ENCODE data around the gene GTF3C6. TPM values are rescaled to one million over a fixed set of nuclear protein-coding genes. Genes with fewer than 3 reads are reported as not detected.
"Not testable (repeated sequence)": the region's sequence is repeated elsewhere in the genome, so short reads cannot be mapped to it uniquely, and the experiment has no call there.

Gene GTF3C6
- total RNA-seq, 1 experiment from 2014 or later = 199 TPM

DNA sequence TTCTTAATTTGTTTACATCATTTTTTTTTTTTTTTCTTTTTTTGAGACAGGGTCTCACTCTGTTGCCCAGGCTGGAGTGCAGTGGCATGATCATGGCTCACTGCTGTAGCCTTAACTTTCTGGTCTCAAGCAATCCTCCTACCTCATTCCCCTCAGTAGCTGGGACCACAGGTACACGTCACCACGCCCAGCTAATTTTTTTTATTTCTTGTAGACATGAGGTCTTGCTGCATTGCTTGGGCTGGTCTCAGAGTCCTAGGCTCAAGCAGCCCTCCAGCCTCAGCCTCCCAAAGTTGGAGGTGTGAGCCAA is 53.6 kb downstream of the GTF3C6 start:
- no peak overlapping the region for H3K27ac ChIP-seq (ENCODE audit: low read depth, low read length, poor library complexity, severe bottlenecking)
- BruUV-seq (replicated peaks) = no TSS peak
- no peak for DNase-seq (ENCODE audit: low spot score)
- no peaks in the 10 kb centered on the region for H3K27me3 ChIP-seq (replicated peaks; ENCODE audit: insufficient read depth, low read depth, low read length, poor library complexity)
- POLR2A ChIA-PET (ENCODE audit: low non-redundant PET) = no interaction called here
- intact Hi-C loops (cut with micrococcal nuclease; ENCODE audit: unreplicated experiment) = no loop called here
- H3K36me3 ChIP-seq (ENCODE audit: insufficient read depth, low read length, poor library complexity, severe bottlenecking) = peaks cover 62% of the 10 kb centered on the region
- H3K4me3 ChIP-seq (ENCODE audit: low read depth, low read length, poor library complexity, severe bottlenecking) = no peak overlapping the region
- H3K9me3 ChIP-seq (ENCODE audit: low read depth, low read length, poor library complexity, severe bottlenecking) = no peaks in the 10 kb centered on the region
- H3K4me1 ChIP-seq (ENCODE audit: insufficient read depth, low read length, poor library complexity, severe bottlenecking) = no peaks in the 10 kb centered on the region
- TF ChIP-seq EZH2 (IDR thresholded peaks at IDR 0.05; ENCODE audit: borderline replicate concordance, low read depth, low read length, poor library complexity, severe bottlenecking) = no peak
- TF ChIP-seq, protein P1, sequence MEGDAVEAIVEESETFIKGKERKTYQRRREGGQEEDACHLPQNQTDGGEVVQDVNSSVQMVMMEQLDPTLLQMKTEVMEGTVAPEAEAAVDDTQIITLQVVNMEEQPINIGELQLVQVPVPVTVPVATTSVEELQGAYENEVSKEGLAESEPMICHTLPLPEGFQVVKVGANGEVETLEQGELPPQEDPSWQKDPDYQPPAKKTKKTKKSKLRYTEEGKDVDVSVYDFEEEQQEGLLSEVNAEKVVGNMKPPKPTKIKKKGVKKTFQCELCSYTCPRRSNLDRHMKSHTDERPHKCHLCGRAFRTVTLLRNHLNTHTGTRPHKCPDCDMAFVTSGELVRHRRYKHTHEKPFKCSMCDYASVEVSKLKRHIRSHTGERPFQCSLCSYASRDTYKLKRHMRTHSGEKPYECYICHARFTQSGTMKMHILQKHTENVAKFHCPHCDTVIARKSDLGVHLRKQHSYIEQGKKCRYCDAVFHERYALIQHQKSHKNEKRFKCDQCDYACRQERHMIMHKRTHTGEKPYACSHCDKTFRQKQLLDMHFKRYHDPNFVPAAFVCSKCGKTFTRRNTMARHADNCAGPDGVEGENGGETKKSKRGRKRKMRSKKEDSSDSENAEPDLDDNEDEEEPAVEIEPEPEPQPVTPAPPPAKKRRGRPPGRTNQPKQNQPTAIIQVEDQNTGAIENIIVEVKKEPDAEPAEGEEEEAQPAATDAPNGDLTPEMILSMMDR (conservative IDR thresholded peaks at IDR 0.05; ENCODE audit: low read depth, low read length) = no peak
- CTCF ChIA-PET = interaction anchor here (0.5 to 1.0 kb wide), 2 partner anchors 247 to 466 kb away, joined by 3 to 4 read pairs; no protein-coding TSS in a partner anchor

DNA sequence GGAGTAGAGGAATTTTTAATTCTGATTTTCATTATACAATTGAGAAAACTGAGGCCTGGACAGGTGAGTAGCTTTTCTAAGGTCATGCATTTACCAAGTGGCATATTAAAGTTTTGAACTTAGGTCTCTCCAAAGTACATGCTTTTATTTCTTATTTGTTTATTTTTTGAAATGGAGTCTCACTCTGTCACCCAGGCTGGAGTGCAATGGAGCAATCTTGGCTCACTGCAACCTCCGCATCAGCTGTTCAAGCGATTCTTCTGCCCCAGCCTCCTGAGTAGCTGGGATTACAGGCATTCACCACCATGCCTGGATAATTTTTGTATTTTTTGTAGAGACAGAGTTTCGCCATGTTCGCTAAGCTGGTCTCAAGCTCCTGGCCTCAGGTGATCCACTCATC is 54.0 kb downstream of the GTF3C6 start:
- H3K36me3 ChIP-seq (ENCODE audit: insufficient read depth, low read length, poor library complexity, severe bottlenecking) = peaks cover 62% of the 10 kb centered on the region
- DNase-seq (ENCODE audit: low spot score); CTCF ChIA-PET; H3K9me3 ChIP-seq (ENCODE audit: low read depth, low read length, poor library complexity, severe bottlenecking); H3K27ac ChIP-seq (ENCODE audit: low read depth, low read length, poor library complexity, severe bottlenecking); H3K4me3 ChIP-seq (ENCODE audit: low read depth, low read length, poor library complexity, severe bottlenecking); intact Hi-C loops (cut with micrococcal nuclease; ENCODE audit: unreplicated experiment); BruUV-seq (replicated peaks); POLR2A ChIA-PET (ENCODE audit: low non-redundant PET); H3K27me3 ChIP-seq (replicated peaks; ENCODE audit: insufficient read depth, low read depth, low read length, poor library complexity); H3K4me1 ChIP-seq (ENCODE audit: insufficient read depth, low read length, poor library complexity, severe bottlenecking): not testable (repeated sequence)

GRCh38 chr6:111013144-111013915 is 54.8 kb downstream of the GTF3C6 start:
- ChIA-PET POLR2A (ENCODE audit: low non-redundant PET) (no interaction called here), CTCF (no interaction called here)
- H3K27me3 ChIP-seq (replicated peaks; ENCODE audit: insufficient read depth, low read depth, low read length, poor library complexity) = no peaks in the 10 kb centered on the region
- no peak overlapping the region for H3K27ac ChIP-seq (ENCODE audit: low read depth, low read length, poor library complexity, severe bottlenecking)
- no peaks in the 10 kb centered on the region for H3K4me1 ChIP-seq (ENCODE audit: insufficient read depth, low read length, poor library complexity, severe bottlenecking)
- peaks cover 58% of the 10 kb centered on the region for H3K36me3 ChIP-seq (ENCODE audit: insufficient read depth, low read length, poor library complexity, severe bottlenecking)
- H3K9me3 ChIP-seq (ENCODE audit: low read depth, low read length, poor library complexity, severe bottlenecking) = no peaks in the 10 kb centered on the region
- BruUV-seq (replicated peaks) = no TSS peak
- TF ChIP-seq, protein P1 (conservative IDR thresholded peaks at IDR 0.05; ENCODE audit: low read depth, low read length) = no peak
- TF ChIP-seq EZH2 (IDR thresholded peaks at IDR 0.05; ENCODE audit: borderline replicate concordance, low read depth, low read length, poor library complexity, severe bottlenecking) = no peak
- no peak for DNase-seq (ENCODE audit: low spot score)
- no peak overlapping the region for H3K4me3 ChIP-seq (ENCODE audit: low read depth, low read length, poor library complexity, severe bottlenecking)
- intact Hi-C loops (cut with micrococcal nuclease; ENCODE audit: unreplicated experiment) = no loop called here
